ELF-1 (cell line): Measurements from ENCODE around the gene ZMYM4.

Experiments
- DNase-seq: peaks from one replicate; pipeline ENCODE4 v3.0.0-alpha.2; 2016; ENCODE audit warnings: low read depth, low spot score

The ZMYM4 gene

GRCh38 chr1:35274197-35274596, 5.7 kb downstream of the ZMYM4 start:
- DNase-seq, result no peak

- no peak for DNase-seq
Observed at GRCh38 chr1:35278886-35279554, 10.5 kb downstream of the ZMYM4 start.

- no peak for DNase-seq
Observed at GRCh38 chr1:35279555-35279904, 11.0 kb downstream of the ZMYM4 start.

- DNase-seq, result no peak
Observed at GRCh38 chr1:35280006-35280405, 11.5 kb downstream of the ZMYM4 start.

GRCh38 chr1:35281565-35281964, 13.1 kb downstream of the ZMYM4 start:
- DNase-seq, result no peak

- DNase-seq, result no peak
Observed at GRCh38 chr1:35282172-35282571, 13.7 kb downstream of the ZMYM4 start.

- no peak for DNase-seq
Observed at GRCh38 chr1:35284852-35285251, 16.3 kb downstream of the ZMYM4 start.

GRCh38 chr1:35285771-35286606, 17.5 kb downstream of the ZMYM4 start:
- DNase-seq, result no peak

- no peak for DNase-seq
Observed at GRCh38 chr1:35287807-35288640, 19.5 kb downstream of the ZMYM4 start.

- DNase-seq, result no peak
Observed at GRCh38 chr1:35288761-35289160, 20.3 kb downstream of the ZMYM4 start.

GRCh38 chr1:35290452-35290851, 21.9 kb downstream of the ZMYM4 start:
- DNase-seq, result no peak

GRCh38 chr1:35294809-35295208, 26.3 kb downstream of the ZMYM4 start:
- DNase-seq, result no peak

GRCh38 chr1:35297886-35298285, 29.4 kb downstream of the ZMYM4 start:
- DNase-seq, result no peak

- peak; percentile 41 for DNase-seq
Observed at GRCh38 chr1:35298464-35298863, 30.0 kb downstream of the ZMYM4 start.

GRCh38 chr1:35300376-35300775, 31.9 kb downstream of the ZMYM4 start:
- no peak for DNase-seq

- DNase-seq, result no peak
Observed at GRCh38 chr1:35301674-35302392, 33.3 kb downstream of the ZMYM4 start.

- DNase-seq, result no peak
Observed at GRCh38 chr1:35305383-35305782, 36.9 kb downstream of the ZMYM4 start.

GRCh38 chr1:35315649-35316048, 47.1 kb downstream of the ZMYM4 start:
- no peak for DNase-seq

GRCh38 chr1:35316264-35316663, 47.8 kb downstream of the ZMYM4 start:
- DNase-seq, result no peak

- DNase-seq, result no peak
Observed at GRCh38 chr1:35319988-35320713, 51.6 kb downstream of the ZMYM4 start.

- no peak for DNase-seq
Observed at GRCh38 chr1:35320937-35321336, 52.4 kb downstream of the ZMYM4 start.
